Neural progenitor cell (in vitro differentiated cells): ENCODE results near the gene DNAJC5.
"Not testable (repeated sequence)": the region's sequence is repeated elsewhere in the genome, so short reads cannot be mapped to it uniquely, and the experiment has no call there.

Experiments used
- CTCF ChIP-seq: fragments of 200-600 bp; sonication (generic); IDR thresholded peaks from 2 replicates; pipeline ENCODE4 v1.5.1; 2017; ENCODE audit warnings: antibody characterized with exemption, mild to moderate bottlenecking
- EZH2 ChIP-seq: fragments of 200-600 bp; sonication (generic); IDR thresholded peaks from 2 replicates; pipeline ENCODE4 v1.6.1; 2017; ENCODE audit warnings: antibody characterized with exemption, mild to moderate bottlenecking, moderate library complexity
- EZH2phosphoT487 ChIP-seq: fragments of 200-600 bp; sonication (generic); IDR thresholded peaks from 2 replicates; pipeline ENCODE4 v1.6.1; 2017; ENCODE audit warnings: antibody characterized with exemption

GRCh38 chr20:63960654-63961621 lies 66.0 kb downstream of the DNAJC5 start:
- not testable (repeated sequence) for TF ChIP-seq CTCF, EZH2phosphoT487, EZH2
